Caco-2 (cell line): ENCODE measurements around the gene RIOK3. TPM values are rescaled to one million over a fixed set of nuclear protein-coding genes. Genes with fewer than 3 reads are reported as not detected.

Experiments used
- BruUV-seq: library from RNA; stranded (reverse); fragments of 400-500 nt; replicated peaks from 2 replicates; lab custom pipeline; 2021; lab: Mats Ljungman, UMichigan
- CTCF ChIA-PET: fragments of 300-600 bp; sonication (Branson Sonifier 250); formaldehyde crosslinking; loops from one replicate; lab custom pipeline; 2022; ENCODE audit warnings: antibody characterized with exemption; lab: Charles Lee
- POLR2A ChIA-PET: fragments of 300-600 bp; sonication (Branson Sonifier 250); formaldehyde crosslinking; loops from one replicate; lab custom pipeline; 2022; ENCODE audit warnings: antibody characterized with exemption; lab: Charles Lee
- DNase-seq, 2 experiments: peaks; one replicate each; pipeline versions ENCODE4 v3.0.0 to v3.0.0-alpha.2; 2020 to 2022
- H3K27me3 ChIP-seq: replicated peaks from 2 replicates; pipeline ENCODE4 v1.6.0; 2011; ENCODE audit warnings: low read length; ENCODE audit not compliant: control insufficient read depth, insufficient read depth
- H3K36me3 ChIP-seq: 2 replicates; pipeline ENCODE4 v1.5.1; 2011; ENCODE audit warnings: low read length; ENCODE audit not compliant: control insufficient read depth, insufficient read depth
- H3K4me1 ChIP-seq: fragments of 250-450 bp; sonication (Bioruptor Pico); 2 replicates; pipeline ENCODE4 v1.5.1; 2020; ENCODE audit warnings: mild to moderate bottlenecking
- H3K4me3 ChIP-seq: 2 replicates; pipeline ENCODE4 v1.5.1; 2011; ENCODE audit warnings: low read depth, mild to moderate bottlenecking, control low read depth, low read length
- H3K9me3 ChIP-seq: fragments of 250-450 bp; sonication (Bioruptor Pico); 2 replicates; pipeline ENCODE4 v1.5.1; 2020; ENCODE audit warnings: mild to moderate bottlenecking, moderate library complexity
- H3K27ac Mint-ChIP-seq: one replicate; pipeline ENCODE4 v1.8.0; 2022; ENCODE audit warnings: mixed read lengths; ENCODE audit not compliant: unreplicated experiment
- H3K27me3 Mint-ChIP-seq: one replicate; pipeline ENCODE4 v1.8.0; 2022; ENCODE audit warnings: mixed read lengths; ENCODE audit not compliant: insufficient read depth, unreplicated experiment
- H3K36me3 Mint-ChIP-seq: one replicate; pipeline ENCODE4 v1.8.0; 2022; ENCODE audit warnings: mild to moderate bottlenecking, mixed read lengths; ENCODE audit not compliant: insufficient read depth, unreplicated experiment
- H3K4me1 Mint-ChIP-seq: one replicate; pipeline ENCODE4 v1.8.0; 2022; ENCODE audit warnings: low read depth, mixed read lengths; ENCODE audit not compliant: unreplicated experiment
- H3K4me3 Mint-ChIP-seq: one replicate; pipeline ENCODE4 v1.8.0; 2022; ENCODE audit warnings: mild to moderate bottlenecking, moderate library complexity, mixed read lengths; ENCODE audit not compliant: unreplicated experiment
- H3K9me3 Mint-ChIP-seq: one replicate; pipeline ENCODE4 v1.8.0; 2022; ENCODE audit warnings: mixed read lengths; ENCODE audit not compliant: unreplicated experiment
- CTCF ChIP-seq, 2 experiments: fragments of 200-600 bp in 1 of 2; IDR thresholded peaks; 1 replicate in 1 of 2; 2 replicates in 1 of 2; pipeline versions ENCODE4 v1.5.1 to v1.8.0; 2011 to 2022; ENCODE audit warnings: antibody characterized with exemption in 1 of 2, control low read depth in 1 of 2, inconsistent platforms in 1 of 2, low read depth in 1 of 2, low read length in 1 of 2, mild to moderate bottlenecking in 1 of 2, moderate library complexity in 1 of 2; ENCODE audit not compliant: insufficient read depth in 1 of 2, severe bottlenecking in 1 of 2, unreplicated experiment in 1 of 2
- intact Hi-C: fragments of 100-400 bp; cut with micrococcal nuclease; formaldehyde crosslinking; loops from one replicate; pipeline ENCODE4 v1.10.0; 2022; ENCODE audit not compliant: unreplicated experiment
- total RNA-seq: library from RNA; stranded (reverse); gene quantifications from 2 replicates; pipeline ENCODE4 v1.2.3, GENCODE V29; 2022

RIOK3 gene
- total RNA-seq, 1 experiment from 2014 or later, result 32.4 TPM

GRCh38 chr18:23406271-23406787 lies 46.8 kb upstream of the RIOK3 start:
- H3K4me3 ChIP-seq, result no peak overlapping the region
- Mint-ChIP-seq H3K27me3 (no peaks in the 10 kb centered on the region), H3K36me3 (peaks cover 5% of the 10 kb centered on the region), H3K4me3 (no peak overlapping the region), H3K9me3 (no peaks in the 10 kb centered on the region), H3K4me1 (peaks cover 7% of the 10 kb centered on the region), H3K27ac (no peak overlapping the region)
- H3K36me3 ChIP-seq, result no peaks in the 10 kb centered on the region
- POLR2A ChIA-PET, result interaction anchor here (0.6 kb wide), 1 partner anchor 549 kb away, joined by 4 read pairs; no protein-coding TSS in a partner anchor
- peaks cover 22% of the 10 kb centered on the region for H3K4me1 ChIP-seq
- TF ChIP-seq CTCF (IDR thresholded peaks at IDR 0.05; ENCODE audit: insufficient read depth in 1 of 2, low read depth in 1 of 2, low read length in 1 of 2, severe bottlenecking in 1 of 2, unreplicated experiment in 1 of 2), result no peak
- H3K27me3 ChIP-seq, result no peaks in the 10 kb centered on the region
- peak; percentile 36 to 54 for DNase-seq
- intact Hi-C loops, result loop anchor here (10.0 kb wide), 1 partner anchor 152 kb away; no protein-coding TSS in a partner anchor
- H3K9me3 ChIP-seq, result no peaks in the 10 kb centered on the region
- BruUV-seq, result no TSS peak
- CTCF ChIA-PET, result interaction anchor here (0.6 kb wide), 1 partner anchor 11 kb away, joined by 3 read pairs; no protein-coding TSS in a partner anchor

- no peak overlapping the region for H3K27ac Mint-ChIP-seq
- no peaks in the 10 kb centered on the region for H3K27me3 Mint-ChIP-seq
- H3K36me3 Mint-ChIP-seq, result peaks cover 5% of the 10 kb centered on the region
- H3K4me3 ChIP-seq, result no peak overlapping the region
- TF ChIP-seq CTCF (IDR thresholded peaks at IDR 0.05; ENCODE audit: insufficient read depth in 1 of 2, low read depth in 1 of 2, low read length in 1 of 2, severe bottlenecking in 1 of 2, unreplicated experiment in 1 of 2), result no peak
- no peak for DNase-seq
- CTCF ChIA-PET, result interaction anchor here (1.0 to 1.5 kb wide), 5 partner anchors 33 to 614 kb away, joined by 3 to 7 read pairs (median 4); partner anchors contain the start of gene RIOK3
- no peaks in the 10 kb centered on the region for H3K4me1 ChIP-seq
- intact Hi-C loops, result loop anchor here (1.0 to 5.0 kb wide), 3 partner anchors 278 to 600 kb away; partner anchors contain the start of gene CABLES1
- H3K9me3 Mint-ChIP-seq, result no peaks in the 10 kb centered on the region
- no TSS peak for BruUV-seq
- no peak overlapping the region for H3K4me3 Mint-ChIP-seq
- H3K4me1 Mint-ChIP-seq, result no peaks in the 10 kb centered on the region
- no peaks in the 10 kb centered on the region for H3K36me3 ChIP-seq
- no peaks in the 10 kb centered on the region for H3K27me3 ChIP-seq
- POLR2A ChIA-PET, result no interaction called here
- no peaks in the 10 kb centered on the region for H3K9me3 ChIP-seq
Measured at GRCh38 chr18:23412351-23412964, 40.6 kb upstream of the RIOK3 start.

- no peaks in the 10 kb centered on the region for H3K36me3 Mint-ChIP-seq
- DNase-seq, result no peak
- Histone ChIP-seq H3K4me3 (no peak overlapping the region), H3K36me3 (no peaks in the 10 kb centered on the region), H3K9me3 (no peaks in the 10 kb centered on the region), H3K4me1 (no peaks in the 10 kb centered on the region), H3K27me3 (no peaks in the 10 kb centered on the region)
- H3K4me1 Mint-ChIP-seq, result no peaks in the 10 kb centered on the region
- no peaks in the 10 kb centered on the region for H3K27me3 Mint-ChIP-seq
- H3K4me3 Mint-ChIP-seq, result no peak overlapping the region
- TF ChIP-seq CTCF (IDR thresholded peaks at IDR 0.05; ENCODE audit: insufficient read depth in 1 of 2, low read depth in 1 of 2, low read length in 1 of 2, severe bottlenecking in 1 of 2, unreplicated experiment in 1 of 2), result no peak
- POLR2A ChIA-PET, result no interaction called here
- H3K9me3 Mint-ChIP-seq, result no peaks in the 10 kb centered on the region
- BruUV-seq, result no TSS peak
- no peak overlapping the region for H3K27ac Mint-ChIP-seq
- intact Hi-C loops, result no loop called here
- CTCF ChIA-PET, result no interaction called here
Measured at GRCh38 chr18:23415515-23415914, 37.6 kb upstream of the RIOK3 start.
